ENCODE results near the gene SPINK5.

SPINK5 gene

DNA sequence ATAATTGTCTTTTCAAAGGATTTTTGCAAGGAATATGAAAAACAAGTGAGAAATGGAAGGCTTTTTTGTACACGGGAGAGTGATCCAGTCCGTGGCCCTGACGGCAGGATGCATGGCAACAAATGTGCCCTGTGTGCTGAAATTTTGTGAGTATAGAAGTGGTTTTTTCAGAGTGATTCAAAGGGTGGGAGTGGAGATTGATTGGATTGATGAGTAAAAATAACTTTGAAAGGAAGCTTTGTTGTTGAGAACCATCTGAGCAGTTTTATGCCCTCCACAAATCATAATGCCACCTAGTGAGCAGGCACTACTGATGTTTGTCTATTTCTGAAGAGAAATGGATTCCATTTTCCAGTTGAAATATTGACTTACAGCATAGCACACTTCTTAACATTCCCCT is 30.6 kb downstream of the SPINK5 start:
- peaks cover 8% of the 10 kb centered on the region; the same call in 1 of the 2 replicates for H3K4me1 ChIP-seq (ENCODE audit: insufficient read depth, low read length)
- WGBS, result 95% methylated on average over 3 of the region's 3 CpGs
- H3K36me3 ChIP-seq (ENCODE audit: insufficient read depth, low read length), result peaks cover 49% of the 10 kb centered on the region
- H3K9me3 ChIP-seq (ENCODE audit: insufficient read depth, low read depth, low read length), result no peaks in the 10 kb centered on the region
- no peak overlapping the region for H3K4me3 ChIP-seq (ENCODE audit: low read length)
- H3K9ac ChIP-seq (ENCODE audit: low read depth, low read length), result no peak overlapping the region
- H3K27ac ChIP-seq (ENCODE audit: low read depth, low read length), result no peak overlapping the region
- no peaks in the 10 kb centered on the region for H3K27me3 ChIP-seq (ENCODE audit: insufficient read depth, low read length)

DNA sequence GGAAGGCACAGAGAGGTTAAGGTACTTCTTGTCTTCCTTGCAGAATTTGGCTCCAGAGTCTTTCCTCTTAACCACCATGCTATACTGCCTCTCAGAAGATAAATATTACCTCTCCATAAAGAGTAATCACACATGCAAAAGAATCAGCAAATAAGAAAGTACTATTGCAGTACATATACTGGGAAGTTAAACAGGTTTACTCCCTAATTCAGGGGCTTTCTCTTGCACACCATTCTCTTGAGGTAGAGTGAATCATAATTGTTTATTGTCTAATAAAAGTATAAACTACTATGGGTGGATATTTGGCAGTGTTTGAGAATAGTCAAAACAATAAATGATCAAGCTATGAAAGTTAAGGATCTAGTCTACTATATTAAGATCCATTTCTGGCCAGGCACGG is 40.4 kb downstream of the SPINK5 start:
- Histone ChIP-seq H3K9ac (ENCODE audit: low read depth, low read length) (no peak overlapping the region), H3K27me3 (ENCODE audit: insufficient read depth, low read length) (no peaks in the 10 kb centered on the region), H3K4me3 (ENCODE audit: low read length) (no peak overlapping the region), H3K36me3 (ENCODE audit: insufficient read depth, low read length) (peaks cover 86% of the 10 kb centered on the region), H3K4me1 (ENCODE audit: insufficient read depth, low read length) (no peaks in the 10 kb centered on the region), H3K9me3 (ENCODE audit: insufficient read depth, low read depth, low read length) (no peaks in the 10 kb centered on the region), H3K27ac (ENCODE audit: low read depth, low read length) (no peak overlapping the region)
- WGBS, result 100% methylated on average over 1 of the region's 1 CpG

DNA sequence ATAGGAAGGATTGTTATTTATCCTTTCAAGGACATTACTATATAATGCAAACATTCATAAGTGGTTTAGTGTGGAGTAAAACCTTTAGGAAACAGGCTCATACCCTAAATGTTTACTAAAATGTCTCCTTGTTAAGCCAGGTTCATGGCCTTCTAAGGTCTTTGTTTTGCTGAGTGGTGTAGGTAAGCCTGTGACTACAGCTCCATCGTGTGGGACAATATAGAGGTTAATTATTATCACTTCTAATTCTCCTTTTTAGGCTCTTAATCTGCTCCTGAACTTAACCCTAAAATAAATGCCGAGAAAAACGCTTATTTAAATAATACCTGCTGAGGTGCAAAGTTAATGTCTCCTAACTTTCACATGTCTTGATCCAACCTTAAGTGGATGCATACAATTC is 43.8 kb downstream of the SPINK5 start:
- peaks cover 72% of the 10 kb centered on the region for H3K36me3 ChIP-seq (ENCODE audit: insufficient read depth, low read length)
- 50% methylated on average over 2 of the region's 3 CpGs for WGBS
- H3K9ac ChIP-seq (ENCODE audit: low read depth, low read length), result no peak overlapping the region
- no peaks in the 10 kb centered on the region for H3K27me3 ChIP-seq (ENCODE audit: insufficient read depth, low read length)
- no peak overlapping the region for H3K4me3 ChIP-seq (ENCODE audit: low read length)
- no peaks in the 10 kb centered on the region for H3K4me1 ChIP-seq (ENCODE audit: insufficient read depth, low read length)
- H3K27ac ChIP-seq (ENCODE audit: low read depth, low read length), result no peak overlapping the region
- H3K9me3 ChIP-seq (ENCODE audit: insufficient read depth, low read depth, low read length), result no peaks in the 10 kb centered on the region

DNA sequence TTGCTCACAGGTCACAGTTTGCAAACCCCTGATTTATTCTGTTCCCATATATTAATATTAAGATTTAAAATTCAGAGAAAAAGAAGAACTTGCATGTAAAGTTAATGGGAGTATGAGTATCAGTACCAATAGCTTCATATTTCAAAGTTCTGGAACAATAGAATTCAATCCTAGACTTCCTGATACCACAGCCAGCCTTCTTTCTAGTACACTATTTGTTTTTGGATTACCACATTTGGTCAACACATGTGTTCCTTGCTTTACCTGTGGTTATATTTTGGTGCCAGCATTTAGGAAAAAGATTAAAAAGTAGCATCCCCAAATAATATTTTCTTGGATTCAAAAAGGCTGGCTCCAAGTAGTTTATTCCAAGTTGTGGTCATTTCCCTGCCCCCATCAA is 49.5 kb downstream of the SPINK5 start:
- H3K9me3 ChIP-seq (ENCODE audit: insufficient read depth, low read depth, low read length), result no peaks in the 10 kb centered on the region
- no peak overlapping the region for H3K4me3 ChIP-seq (ENCODE audit: low read length)
- no peak overlapping the region for H3K27ac ChIP-seq (ENCODE audit: low read depth, low read length)
- no peaks in the 10 kb centered on the region for H3K27me3 ChIP-seq (ENCODE audit: insufficient read depth, low read length)
- peaks cover 71% of the 10 kb centered on the region for H3K36me3 ChIP-seq (ENCODE audit: insufficient read depth, low read length)
- no peaks in the 10 kb centered on the region for H3K4me1 ChIP-seq (ENCODE audit: insufficient read depth, low read length)
- H3K9ac ChIP-seq (ENCODE audit: low read depth, low read length), result no peak overlapping the region

DNA sequence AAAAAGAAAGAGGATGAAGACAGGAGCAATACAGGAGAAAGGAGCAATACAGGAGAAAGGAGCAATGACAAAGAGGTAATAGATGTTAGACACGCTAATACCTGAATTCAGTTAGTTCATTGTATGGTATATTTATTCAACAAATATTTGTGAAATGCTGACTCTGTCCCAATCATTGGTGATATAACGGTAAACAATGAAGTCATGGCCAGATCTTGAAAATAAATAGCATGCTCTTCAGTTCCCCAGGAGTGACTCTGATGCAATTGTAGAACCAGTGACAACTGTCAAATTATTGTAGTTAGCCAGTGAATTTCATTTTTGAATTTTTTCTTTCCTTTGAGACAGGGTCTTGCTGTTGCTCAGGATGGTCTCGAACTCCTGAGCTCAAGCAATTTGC is 56.5 kb downstream of the SPINK5 start:
- no peaks in the 10 kb centered on the region for H3K9me3 ChIP-seq (ENCODE audit: insufficient read depth, low read depth, low read length)
- no peak overlapping the region for H3K27ac ChIP-seq (ENCODE audit: low read depth, low read length)
- H3K4me3 ChIP-seq (ENCODE audit: low read length), result no peak overlapping the region
- H3K4me1 ChIP-seq (ENCODE audit: insufficient read depth, low read length), result no peaks in the 10 kb centered on the region
- peaks cover 66% of the 10 kb centered on the region for H3K36me3 ChIP-seq (ENCODE audit: insufficient read depth, low read length)
- H3K27me3 ChIP-seq (ENCODE audit: insufficient read depth, low read length), result no peaks in the 10 kb centered on the region
- no peak overlapping the region for H3K9ac ChIP-seq (ENCODE audit: low read depth, low read length)
- over 99% methylated on average over 3 of the region's 3 CpGs for WGBS

DNA sequence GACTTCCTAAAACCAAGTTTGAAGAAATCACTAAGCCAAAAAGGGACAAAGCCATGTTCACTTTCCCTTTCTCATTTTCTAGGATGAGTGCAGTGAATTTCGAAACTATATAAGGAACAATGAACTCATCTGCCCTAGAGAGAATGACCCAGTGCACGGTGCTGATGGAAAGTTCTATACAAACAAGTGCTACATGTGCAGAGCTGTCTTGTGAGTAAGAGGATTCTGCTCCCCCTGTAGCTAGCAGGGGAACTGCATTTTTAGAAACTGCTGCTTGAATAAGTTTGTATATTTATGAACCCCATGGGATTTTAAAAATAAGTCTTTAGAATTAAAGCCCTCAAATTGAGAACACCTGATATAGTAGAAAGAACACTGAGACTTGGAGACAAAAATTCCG is 61.9 kb downstream of the SPINK5 start:
- Histone ChIP-seq H3K27ac (ENCODE audit: low read depth, low read length) (no peak overlapping the region), H3K9me3 (ENCODE audit: insufficient read depth, low read depth, low read length) (no peaks in the 10 kb centered on the region), H3K4me3 (ENCODE audit: low read length) (no peak overlapping the region), H3K9ac (ENCODE audit: low read depth, low read length) (no peak overlapping the region), H3K27me3 (ENCODE audit: insufficient read depth, low read length) (no peaks in the 10 kb centered on the region), H3K36me3 (ENCODE audit: insufficient read depth, low read length) (peaks cover 56% of the 10 kb centered on the region), H3K4me1 (ENCODE audit: insufficient read depth, low read length) (no peaks in the 10 kb centered on the region)
- WGBS, result 90% methylated on average over 3 of the region's 3 CpGs

DNA sequence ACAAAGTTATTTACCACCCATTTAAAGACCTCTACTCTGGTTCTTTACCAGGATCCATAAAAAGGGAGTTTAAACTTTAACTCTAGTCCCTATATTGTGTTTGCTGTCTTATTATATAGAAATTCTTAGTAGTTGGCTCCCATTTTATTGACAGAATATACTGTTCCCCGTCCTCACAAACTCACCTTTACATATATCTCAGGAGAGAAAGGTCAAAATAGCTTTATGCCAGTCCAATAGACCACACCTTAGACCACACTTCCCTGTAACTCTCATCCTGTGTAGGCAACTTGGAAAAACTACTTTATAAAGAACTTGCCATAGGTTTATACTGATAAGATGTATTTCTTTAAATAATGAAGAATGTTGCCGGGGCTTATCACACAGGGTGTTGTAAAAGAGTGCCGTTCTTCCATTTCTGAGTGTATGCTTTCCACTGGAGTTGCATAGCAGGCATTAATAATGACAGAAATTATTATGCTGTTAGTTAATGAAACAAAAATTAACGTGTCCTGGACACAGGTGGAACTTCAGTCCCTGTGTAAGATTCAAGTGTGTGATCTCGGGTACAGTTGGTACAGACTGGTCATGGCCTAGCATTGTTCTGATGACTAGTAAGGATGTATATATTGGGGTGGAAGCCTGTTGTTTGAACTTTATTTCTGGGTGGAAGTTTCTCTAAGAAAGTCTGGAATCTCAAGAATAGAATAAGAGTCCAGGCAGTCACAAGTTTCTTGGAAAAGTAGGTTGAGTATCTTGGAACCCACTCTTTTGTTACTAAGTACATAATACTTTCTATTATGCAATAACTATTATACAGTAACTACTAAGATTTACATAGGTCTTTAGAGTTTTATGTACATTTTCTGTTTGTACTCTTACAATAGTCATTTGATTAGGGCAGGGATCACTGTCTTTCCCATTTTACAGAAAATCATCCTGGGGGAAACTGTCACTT is 71.6 kb downstream of the SPINK5 start:
- 95% methylated on average over 5 of the region's 5 CpGs for WGBS
- Histone ChIP-seq H3K36me3 (ENCODE audit: insufficient read depth, low read length) (peaks cover 69% of the 10 kb centered on the region), H3K9ac (ENCODE audit: low read depth, low read length) (no peak overlapping the region)

DNA sequence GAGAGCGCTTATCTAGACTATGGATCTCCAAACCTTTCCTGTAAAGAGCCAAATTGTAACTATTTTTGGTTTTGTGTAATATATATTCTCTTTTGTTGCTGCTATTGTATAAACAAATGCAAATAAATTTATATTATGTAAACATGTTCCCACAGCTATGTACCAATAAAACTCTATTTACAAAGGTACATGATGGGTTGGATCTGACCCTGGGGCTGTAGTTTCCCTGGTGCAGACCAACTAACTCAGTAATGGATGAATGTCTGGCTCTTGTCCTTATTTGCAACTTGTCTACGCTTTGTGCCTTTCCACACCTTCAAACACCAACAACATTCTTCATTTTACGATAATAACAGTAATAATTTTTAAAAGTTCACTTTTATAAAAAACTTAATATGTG is 77.1 kb downstream of the SPINK5 start:
- Histone ChIP-seq H3K27me3 (ENCODE audit: insufficient read depth, low read length) (no peaks in the 10 kb centered on the region), H3K9me3 (ENCODE audit: insufficient read depth, low read depth, low read length) (no peaks in the 10 kb centered on the region), H3K4me3 (ENCODE audit: low read length) (no peak overlapping the region), H3K4me1 (ENCODE audit: insufficient read depth, low read length) (peaks cover 5% of the 10 kb centered on the region; the same call in 1 of the 2 replicates), H3K36me3 (ENCODE audit: insufficient read depth, low read length) (peaks cover 17% of the 10 kb centered on the region), H3K27ac (ENCODE audit: low read depth, low read length) (no peak overlapping the region), H3K9ac (ENCODE audit: low read depth, low read length) (no peak overlapping the region)
- 90% methylated on average over 1 of the region's 3 CpGs for WGBS

More for the DNA sequence above, 71.6 kb downstream of the SPINK5 start:
- no peaks in the 10 kb centered on the region for H3K27me3 ChIP-seq (ENCODE audit: insufficient read depth, low read length)
- no peak overlapping the region for H3K27ac ChIP-seq (ENCODE audit: low read depth, low read length)
- H3K9me3 ChIP-seq (ENCODE audit: insufficient read depth, low read depth, low read length), result no peaks in the 10 kb centered on the region
- no peaks in the 10 kb centered on the region for H3K4me1 ChIP-seq (ENCODE audit: insufficient read depth, low read length)
- no peak overlapping the region for H3K4me3 ChIP-seq (ENCODE audit: low read length)

DNA sequence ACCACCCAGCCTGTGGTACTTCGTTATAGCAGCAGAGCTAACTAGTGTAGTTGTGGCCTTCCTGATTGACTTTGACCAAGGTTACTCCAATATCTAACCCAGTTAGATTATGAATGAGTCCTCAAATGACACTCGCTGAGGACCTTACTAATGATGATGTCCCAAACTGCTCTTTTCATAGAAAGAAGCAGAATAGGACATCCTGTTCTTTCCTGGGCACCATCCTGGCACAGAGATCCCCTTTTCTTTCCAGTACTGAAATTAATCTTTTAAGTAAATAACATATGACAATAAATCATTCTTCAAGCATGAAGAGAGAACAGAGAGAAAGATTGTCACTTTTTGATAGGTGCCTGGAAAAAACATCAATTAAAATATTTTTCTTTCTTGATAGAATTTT is 77.9 kb downstream of the SPINK5 start:
- H3K4me1 ChIP-seq (ENCODE audit: insufficient read depth, low read length), result peaks cover 10% of the 10 kb centered on the region; the same call in 1 of the 2 replicates
- 98% methylated on average over 2 of the region's 2 CpGs for WGBS
- H3K27ac ChIP-seq (ENCODE audit: low read depth, low read length), result no peak overlapping the region

DNA sequence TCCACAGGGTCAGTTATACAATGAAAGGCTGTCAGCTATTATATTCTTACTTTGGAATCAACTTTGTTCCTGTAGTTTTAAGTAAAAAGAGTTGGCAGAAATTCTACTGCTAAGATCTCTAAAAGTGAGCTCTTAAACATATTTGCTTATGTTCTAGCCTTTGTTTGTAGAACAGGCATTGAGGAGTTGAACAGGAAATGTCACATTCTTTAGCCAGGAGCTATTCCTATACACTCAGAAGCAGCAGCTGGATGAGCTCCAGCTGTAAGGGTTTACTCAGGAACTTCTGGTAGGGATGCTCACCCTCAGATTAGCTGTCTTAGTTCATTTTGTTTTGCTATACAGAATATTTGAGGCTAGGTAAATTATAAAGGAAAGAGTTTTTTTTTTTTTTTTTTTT is 82.1 kb downstream of the SPINK5 start:
- peaks cover 10% of the 10 kb centered on the region; the same call in 1 of the 2 replicates for H3K4me1 ChIP-seq (ENCODE audit: insufficient read depth, low read length)
- no peak overlapping the region for H3K4me3 ChIP-seq (ENCODE audit: low read length)
- H3K36me3 ChIP-seq (ENCODE audit: insufficient read depth, low read length), result no peaks in the 10 kb centered on the region
- no peak overlapping the region for H3K27ac ChIP-seq (ENCODE audit: low read depth, low read length)
- H3K27me3 ChIP-seq (ENCODE audit: insufficient read depth, low read length), result no peaks in the 10 kb centered on the region
- H3K9ac ChIP-seq (ENCODE audit: low read depth, low read length), result no peak overlapping the region
- no peaks in the 10 kb centered on the region for H3K9me3 ChIP-seq (ENCODE audit: insufficient read depth, low read depth, low read length)

More for the DNA sequence above, 77.9 kb downstream of the SPINK5 start:
- Histone ChIP-seq H3K4me3 (ENCODE audit: low read length) (no peak overlapping the region), H3K9me3 (ENCODE audit: insufficient read depth, low read depth, low read length) (no peaks in the 10 kb centered on the region), H3K36me3 (ENCODE audit: insufficient read depth, low read length) (peaks cover 13% of the 10 kb centered on the region), H3K27me3 (ENCODE audit: insufficient read depth, low read length) (no peaks in the 10 kb centered on the region), H3K9ac (ENCODE audit: low read depth, low read length) (no peak overlapping the region)

DNA sequence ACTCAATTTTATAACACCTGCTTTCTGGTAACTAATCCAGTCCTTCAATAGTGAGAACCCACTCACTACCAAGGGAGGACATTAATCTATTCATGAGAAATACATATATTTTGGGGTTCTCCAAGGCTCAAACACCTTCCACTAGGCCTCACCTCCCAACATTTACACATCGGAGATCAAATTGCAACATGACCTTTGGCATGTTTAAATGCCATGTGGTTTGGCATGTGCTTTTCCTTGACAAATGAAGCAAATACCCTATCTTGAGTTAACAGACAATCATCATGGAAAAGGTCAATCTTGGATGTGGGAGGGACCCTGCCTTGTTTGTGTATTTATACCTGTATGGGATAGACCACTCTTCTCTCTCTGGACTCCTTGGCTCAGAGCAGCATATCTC is 82.7 kb downstream of the SPINK5 start:
- no peaks in the 10 kb centered on the region for H3K9me3 ChIP-seq (ENCODE audit: insufficient read depth, low read depth, low read length)
- no peak overlapping the region for H3K9ac ChIP-seq (ENCODE audit: low read depth, low read length)
- H3K36me3 ChIP-seq (ENCODE audit: insufficient read depth, low read length), result no peaks in the 10 kb centered on the region
- no peak overlapping the region for H3K27ac ChIP-seq (ENCODE audit: low read depth, low read length)
- peaks cover 10% of the 10 kb centered on the region; the same call in 1 of the 2 replicates for H3K4me1 ChIP-seq (ENCODE audit: insufficient read depth, low read length)
- H3K4me3 ChIP-seq (ENCODE audit: low read length), result no peak overlapping the region
- 94% methylated on average over 1 of the region's 1 CpG for WGBS
- H3K27me3 ChIP-seq (ENCODE audit: insufficient read depth, low read length), result no peaks in the 10 kb centered on the region

Measured in HUES64 (cell line).